K562 (cell line): ENCODE measurements around the gene COG3. TPM values are rescaled to one million over a fixed set of nuclear protein-coding genes. Genes with fewer than 3 reads are reported as not detected.

Experiments used
- ATAC-seq: fragments of 200-7000 bp; cut with Tn5 transposase; 3 replicates; pipeline ENCODE4 v1.9.1; 2020; ENCODE audit warnings: moderate library complexity
- BruUV-seq: library from RNA; stranded (reverse); fragments of 400-500 nt; replicated peaks from 2 replicates; lab custom pipeline; 2021; lab: Mats Ljungman, UMichigan
- CTCF ChIA-PET: fragments of 300-600 bp; formaldehyde crosslinking; extraction: SDS; loops from one replicate; lab custom pipeline; 2021; ENCODE audit warnings: low intra/inter-chr PET ratio; lab: Yijun Ruan, JAX
- POLR2A ChIA-PET: fragments of 300-600, 350-650 bp; sonication (Branson Sonifier 250); formaldehyde crosslinking; extraction: SDS; loops from one replicate; lab custom pipeline; 2021; ENCODE audit warnings: antibody characterized with exemption, inconsistent platforms; lab: Yijun Ruan, JAX
- DNase-seq, 4 experiments: peaks; one replicate each; pipeline versions ENCODE4 v3.0.0 to v3.0.0-alpha.2; 2011 to 2018; ENCODE audit warnings: low spot score in 3 of 4, mixed read lengths in 3 of 4; ENCODE audit errors: extremely low read depth in 1 of 4
- FAIRE-seq: peaks from 2 replicates; lab custom pipeline; 2011; peaks lifted over from hg19 to GRCh38; lab: Jason Lieb, UNC
- H2AFZ ChIP-seq: 2 replicates; pipeline ENCODE4 v1.6.0; 2011; ENCODE audit warnings: low read depth, low read length, control low read depth, inconsistent platforms
- H3K27ac ChIP-seq: fragments of 200-600 bp; 3 replicates; pipeline ENCODE4 v1.8.0; 2011; ENCODE audit warnings: low read depth, mild to moderate bottlenecking, control low read depth, inconsistent platforms, low read length, moderate library complexity, mixed read lengths; ENCODE audit errors: extremely low read depth
- H3K27me3 ChIP-seq, 2 experiments: fragments of 300-600 bp in 1 of 2; 2 replicates in 1 of 2; 3 replicates in 1 of 2; pipeline versions ENCODE4 v1.6.0 to v1.8.0; 2011; ENCODE audit warnings: inconsistent platforms in 2 of 2, low read length in 2 of 2, mild to moderate bottlenecking in 1 of 2, mixed read lengths in 1 of 2, moderate library complexity in 1 of 2; ENCODE audit not compliant: control insufficient read depth in 2 of 2, insufficient read depth in 2 of 2
- H3K36me3 ChIP-seq: fragments of 300-600 bp; 3 replicates; pipeline ENCODE4 v1.8.0; 2011; ENCODE audit warnings: mild to moderate bottlenecking, low read length, inconsistent platforms; ENCODE audit not compliant: control insufficient read depth, insufficient read depth
- H3K4me1 ChIP-seq, 2 experiments: fragments of 200-600 bp in 1 of 2; replicated peaks in 1 of 2; 2 replicates in 1 of 2; 3 replicates in 1 of 2; pipeline versions ENCODE4 v1.5.1 to v1.8.0; 2011; ENCODE audit warnings: inconsistent platforms in 2 of 2, low read length in 2 of 2, mild to moderate bottlenecking in 1 of 2, mixed read lengths in 1 of 2, moderate library complexity in 1 of 2; ENCODE audit not compliant: control insufficient read depth in 2 of 2, insufficient read depth in 2 of 2
- H3K4me2 ChIP-seq: 2 replicates; pipeline ENCODE4 v1.6.1; 2011; ENCODE audit warnings: low read length, control low read depth, inconsistent platforms, mixed read lengths; ENCODE audit not compliant: insufficient read depth
- H3K4me3 ChIP-seq: fragments of 200-600 bp; sonication (generic), shearing (Covaris generic); 2 replicates; pipeline ENCODE4 v1.5.1; 2016; ENCODE audit warnings: control low read depth, inconsistent platforms
- H3K79me2 ChIP-seq: fragments of 200-600 bp; 3 replicates; pipeline ENCODE4 v1.8.0; 2011; ENCODE audit warnings: low read length, inconsistent platforms; ENCODE audit not compliant: control insufficient read depth, insufficient read depth
- H3K9ac ChIP-seq, 2 experiments: 2 replicates each; pipeline versions ENCODE4 v1.6.0 to v1.6.1; 2011; ENCODE audit warnings: low read depth in 2 of 2, low read length in 2 of 2, control low read depth in 1 of 2, inconsistent platforms in 1 of 2, mild to moderate bottlenecking in 1 of 2, mixed read lengths in 1 of 2; ENCODE audit not compliant: insufficient read depth in 1 of 2
- H3K9me1 ChIP-seq: one replicate; pipeline ENCODE4 v1.6.0; 2011; ENCODE audit warnings: inconsistent platforms, mild to moderate bottlenecking, low read length, moderate library complexity; ENCODE audit not compliant: control insufficient read depth, insufficient read depth
- H3K9me3 ChIP-seq: replicated peaks from 2 replicates; pipeline ENCODE4 v1.5.1; 2011; ENCODE audit warnings: low read depth, low read length, inconsistent platforms; ENCODE audit not compliant: control insufficient read depth, insufficient read depth
- H4K20me1 ChIP-seq: replicated peaks from 2 replicates; pipeline ENCODE4 v1.6.1; 2011; ENCODE audit warnings: low read length, inconsistent platforms, mixed read lengths; ENCODE audit not compliant: control insufficient read depth, insufficient read depth
- ELF2 ChIP-seq: fragments of 250-450 bp; sonication (Bioruptor Pico); IDR thresholded peaks from 2 replicates; pipeline ENCODE4 v1.5.0; 2021; ENCODE audit warnings: mild to moderate bottlenecking
- GATAD2B ChIP-seq: fragments of 450-650 bp; IDR thresholded peaks from 2 replicates; pipeline ENCODE4 v1.6.1; 2017; ENCODE audit warnings: mild to moderate bottlenecking, borderline replicate concordance
- NFXL1 ChIP-seq: fragments of 450-650 bp; formaldehyde crosslinking; IDR thresholded peaks from 2 replicates; pipeline ENCODE4 v1.4.0; 2021; ENCODE audit warnings: mild to moderate bottlenecking
- NKRF ChIP-seq: fragments of 450-650 bp; IDR thresholded peaks from 2 replicates; pipeline ENCODE4 v1.6.1; 2016; ENCODE audit warnings: borderline replicate concordance
- RB1 ChIP-seq: fragments of 450-650 bp; IDR thresholded peaks from 2 replicates; pipeline ENCODE4 v1.6.1; 2017; ENCODE audit warnings: low read depth, mild to moderate bottlenecking
- USF2 ChIP-seq: sonication (generic); formaldehyde crosslinking; IDR thresholded peaks from 2 replicates; pipeline ENCODE4 v1.5.0; 2020; ENCODE audit warnings: missing genetic modification reagents
- ZBTB12 ChIP-seq: fragments of 250-450 bp; sonication (Bioruptor Pico); IDR thresholded peaks from 2 replicates; pipeline ENCODE4 v1.4.0; 2020
- WGBS: fragments of 100-300 bp; shearing (Covaris generic); methylation state at CpG from one replicate; pipeline ENCODE4 v1.1.6; 2016; ENCODE audit warnings: low coverage, mixed read lengths; ENCODE audit not compliant: insufficient coverage; ENCODE audit errors: missing lambda C conversion rate; 5-methylcytosine and 5-hydroxymethylcytosine counted together
- in situ Hi-C: fragments of 300-500 bp; cut with MboI; formaldehyde crosslinking; loops from 4 replicates; pipeline ENCODE4 v1.15.0; 2018; ENCODE audit warnings: inconsistent platforms, mixed read lengths
- intact Hi-C: fragments of 100-400 bp; cut with micrococcal nuclease; formaldehyde crosslinking; loops from 2 replicates; pipeline ENCODE4 v1.14.2; 2022
- polyA plus RNA-seq, 8 experiments: library from polyadenylated mRNA; depleted of rRNA in 4 of 8; stranded (reverse) in 5 of 8; unstranded in 3 of 8; fragments of >200 nt; fragmentation: Nextera tagmentation in 2 of 8; fragmentation: Illumina TruSeq in 1 of 8; extraction: Ambion mirVana in 2 of 8; extraction: Trizol in 1 of 8; gene quantifications; 2 replicates each; pipeline versions ENCODE4 v1.2.1 to v1.2.3, GENCODE V29; 2011 to 2014; ENCODE audit warnings: inconsistent platforms in 1 of 8, missing spikeins in 1 of 8
- total RNA-seq, 7 experiments: library from RNA; depleted of rRNA in 6 of 7; stranded (reverse); fragments of >200 nt in 6 of 7; fragmentation: Illumina TruSeq in 2 of 7; extraction: Trizol in 2 of 7; gene quantifications; 2 replicates each; pipeline versions ENCODE4 v1.2.1 to v1.2.3, GENCODE V29; 2011 to 2021; ENCODE audit warnings: low replicate concordance in 1 of 7

The COG3 gene
- total and polyA plus RNA-seq, 9 of the 15 experiments (the other 6 are each of a cell fraction or from before 2014, with no cell fraction given), result 3.9 to 22.9 (median 14.5) TPM

- no peak for DNase-seq
- CTCF ChIA-PET, result interaction anchor here (0.6 kb wide), 1 partner anchor 1565 kb away, joined by 5 read pairs; no protein-coding TSS in a partner anchor
- H3K36me3 ChIP-seq, result peaks cover 7% of the 10 kb centered on the region; the same call in 2 of the 3 replicates
- no peaks in the 10 kb centered on the region for H3K9me1 ChIP-seq
- WGBS, result 77% methylated on average over 4 of the region's 4 CpGs
- no peak for TF ChIP-seq USF2 (CRISPR knock-in tag)
- TF ChIP-seq NKRF, result no peak
- no peak for TF ChIP-seq GATAD2B
- no peak for TF ChIP-seq NFXL1 (CRISPR knock-in tag)
- TF ChIP-seq RB1, result no peak
- no peak for TF ChIP-seq ELF2
- TF ChIP-seq ZBTB12 (CRISPR knock-in tag), result no peak
- H3K9me3 ChIP-seq, result 0 out of 2 replicates have a peak, but pooled peaks cover 2% of the 10 kb centered on the region
- FAIRE-seq, result no peak
- peaks cover 0 to 9% of the 10 kb centered on the region in 2 experiments; a peak in 3 of 5 replicates for H3K4me1 ChIP-seq
- H3K79me2 ChIP-seq, result peaks cover 57% of the 10 kb centered on the region
- H2AFZ ChIP-seq, result no peak overlapping the region
- intact Hi-C loops, result loop anchor here (10.0 kb wide), 1 partner anchor 92 kb away; no protein-coding TSS in a partner anchor
- ATAC-seq, result no peak
- no peaks in the 10 kb centered on the region for H3K27me3 ChIP-seq
- peaks cover 7% of the 10 kb centered on the region; the same call in 1 of the 2 replicates for H4K20me1 ChIP-seq
- H3K4me2 ChIP-seq, result no peak overlapping the region
- BruUV-seq, result no TSS peak
- no peak overlapping the region for H3K4me3 ChIP-seq
- H3K9ac ChIP-seq, result no peak overlapping the region
- POLR2A ChIA-PET, result interaction anchor here (0.6 kb wide), 1 partner anchor 38 kb away, joined by 3 read pairs; no protein-coding TSS in a partner anchor
- H3K27ac ChIP-seq, result no peak overlapping the region
- in situ Hi-C loops, result no loop called here
These were observed 1.6 kb downstream of the COG3 start for GRCh38 chr13:45466359-45466758.
